Prostate gland (tissue), 2 donors: Measurements from ENCODE around the gene KCNG2.

Source experiments
- CTCF ChIP-seq, 4 experiments: fragments of 200-600 bp in 2 of 4; fragments of 450-650 bp in 2 of 4; sonication (generic) in 2 of 4; IDR thresholded peaks; 1 replicate in 3 of 4; 2 replicates in 1 of 4; pipeline ENCODE4 v1.5.1; 2016 to 2019; ENCODE audit warnings: antibody characterized with exemption in 4 of 4, mild to moderate bottlenecking in 2 of 4, moderate library complexity in 2 of 4
- POLR2A ChIP-seq: fragments of 450-650 bp; IDR thresholded peaks from one replicate; pipeline ENCODE4 v1.6.1; 2016; ENCODE audit warnings: antibody characterized with exemption, mild to moderate bottlenecking
- POLR2AphosphoS5 ChIP-seq: sonication (generic); formaldehyde crosslinking; IDR thresholded peaks from one replicate; pipeline ENCODE4 v1.6.1; 2017; ENCODE audit warnings: antibody characterized with exemption

GRCh38 chr18:79855147-79855933, 57.6 kb downstream of the KCNG2 start:
- no peak for TF ChIP-seq POLR2AphosphoS5
- TF ChIP-seq CTCF (IDR thresholded peaks at IDR 0.05): no peak
- no peak for TF ChIP-seq POLR2A
